ENCODE results near the gene WFIKKN1. TPM values are rescaled to one million over a fixed set of nuclear protein-coding genes. Genes with fewer than 3 reads are reported as not detected.

WFIKKN1 gene
- total and polyA plus RNA-seq, 2 of the 13 experiments (the other 11 are each of a cell fraction or from before 2014, with no cell fraction given), result 1.7 to 4.9 TPM

DNA sequence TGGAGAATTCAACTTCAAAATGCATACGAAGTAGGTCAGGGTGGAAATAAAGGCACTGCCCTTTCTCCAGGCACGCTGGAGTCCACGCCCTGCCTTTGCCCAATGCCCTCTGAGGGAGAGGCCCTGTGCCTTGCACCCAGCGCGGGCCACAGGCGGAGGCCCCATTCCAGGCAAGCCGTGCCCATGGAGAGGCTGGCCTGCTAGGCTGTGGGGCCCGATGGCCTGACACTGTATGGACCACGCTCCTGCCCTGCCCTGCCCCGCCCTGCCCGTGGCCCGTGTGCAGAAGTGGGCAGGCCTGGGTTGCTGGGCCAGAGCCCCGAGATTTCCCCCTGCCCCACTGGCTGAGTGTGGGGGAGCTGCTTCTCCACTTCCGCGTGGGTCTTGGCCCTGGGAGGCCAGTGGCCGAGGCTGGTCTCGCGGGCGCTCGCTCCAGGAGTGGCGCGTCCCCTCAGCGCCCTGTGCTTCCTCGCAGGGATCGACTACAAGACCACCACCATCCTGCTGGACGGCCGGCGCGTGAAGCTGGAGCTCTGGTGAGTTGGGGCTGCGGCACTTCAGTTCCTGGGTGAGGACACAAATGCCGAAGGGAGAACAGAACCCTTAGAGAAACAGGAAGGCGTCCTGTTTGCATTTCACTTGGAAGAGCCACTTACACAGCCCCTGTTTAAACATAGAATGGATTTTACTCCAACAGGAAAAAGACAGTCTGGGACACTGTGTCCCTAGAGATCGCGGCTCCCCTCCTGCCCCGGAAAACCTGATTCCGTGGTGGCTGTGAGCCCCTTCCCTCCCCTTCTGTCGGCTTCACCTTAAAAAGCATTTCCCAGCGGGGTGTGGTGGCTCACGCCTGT lies 13.8 kb upstream of the WFIKKN1 start:
- Histone ChIP-seq H4K20me1 (ENCODE audit: insufficient read depth, low read length) (no peaks in the 10 kb centered on the region), H3K27me3 (ENCODE audit: control insufficient read depth in 1 of 2, insufficient read depth in 2 of 2, low read length in 2 of 2) (no peaks in the 10 kb centered on the region), H3K9me3 (ENCODE audit: low read length) (no peaks in the 10 kb centered on the region), H3K4me1 (ENCODE audit: insufficient read depth, low read length) (peaks cover 9% of the 10 kb centered on the region), H3K4me3 (replicated peaks in 1 of 3; ENCODE audit: insufficient read depth in 1 of 3, low read depth in 2 of 3, low read length in 3 of 3) (no peak overlapping the region), H3K36me3 (replicated peaks in 1 of 2; ENCODE audit: control insufficient read depth in 1 of 2, insufficient read depth in 2 of 2, low read length in 2 of 2) (peaks cover 1 to 9% of the 10 kb centered on the region in 2 experiments; a peak in 1 of 5 replicates), H3K4me2 (ENCODE audit: low read depth, low read length) (no peak overlapping the region), H3K9ac (ENCODE audit: insufficient read depth, low read depth, low read length) (no peak overlapping the region), H3K27ac (ENCODE audit: extremely low read length, insufficient read depth, low read length) (no peak overlapping the region), H3K79me2 (ENCODE audit: insufficient read depth, low read length) (no peaks in the 10 kb centered on the region), H2AFZ (ENCODE audit: low read length) (no peak overlapping the region)
- DNase-seq (ENCODE audit: low spot score), result no peak
- in situ Hi-C loops (cut with HindIII; ENCODE audit: extremely low pct_ligation_motif_present, low pct_unique_long_range_greater_than_20kb), result no loop called here
- ATAC-seq, result peak; percentile 35; the same call in 1 of the 3 replicates
- FAIRE-seq, result no peak
- ChIA-PET CTCF (ENCODE audit: low intra/inter-chr PET ratio, low total read pairs) (no interaction called here), POLR2A (no interaction called here)
- no TSS peak for BruUV-seq (replicated peaks)
- TF ChIP-seq, protein P1, sequence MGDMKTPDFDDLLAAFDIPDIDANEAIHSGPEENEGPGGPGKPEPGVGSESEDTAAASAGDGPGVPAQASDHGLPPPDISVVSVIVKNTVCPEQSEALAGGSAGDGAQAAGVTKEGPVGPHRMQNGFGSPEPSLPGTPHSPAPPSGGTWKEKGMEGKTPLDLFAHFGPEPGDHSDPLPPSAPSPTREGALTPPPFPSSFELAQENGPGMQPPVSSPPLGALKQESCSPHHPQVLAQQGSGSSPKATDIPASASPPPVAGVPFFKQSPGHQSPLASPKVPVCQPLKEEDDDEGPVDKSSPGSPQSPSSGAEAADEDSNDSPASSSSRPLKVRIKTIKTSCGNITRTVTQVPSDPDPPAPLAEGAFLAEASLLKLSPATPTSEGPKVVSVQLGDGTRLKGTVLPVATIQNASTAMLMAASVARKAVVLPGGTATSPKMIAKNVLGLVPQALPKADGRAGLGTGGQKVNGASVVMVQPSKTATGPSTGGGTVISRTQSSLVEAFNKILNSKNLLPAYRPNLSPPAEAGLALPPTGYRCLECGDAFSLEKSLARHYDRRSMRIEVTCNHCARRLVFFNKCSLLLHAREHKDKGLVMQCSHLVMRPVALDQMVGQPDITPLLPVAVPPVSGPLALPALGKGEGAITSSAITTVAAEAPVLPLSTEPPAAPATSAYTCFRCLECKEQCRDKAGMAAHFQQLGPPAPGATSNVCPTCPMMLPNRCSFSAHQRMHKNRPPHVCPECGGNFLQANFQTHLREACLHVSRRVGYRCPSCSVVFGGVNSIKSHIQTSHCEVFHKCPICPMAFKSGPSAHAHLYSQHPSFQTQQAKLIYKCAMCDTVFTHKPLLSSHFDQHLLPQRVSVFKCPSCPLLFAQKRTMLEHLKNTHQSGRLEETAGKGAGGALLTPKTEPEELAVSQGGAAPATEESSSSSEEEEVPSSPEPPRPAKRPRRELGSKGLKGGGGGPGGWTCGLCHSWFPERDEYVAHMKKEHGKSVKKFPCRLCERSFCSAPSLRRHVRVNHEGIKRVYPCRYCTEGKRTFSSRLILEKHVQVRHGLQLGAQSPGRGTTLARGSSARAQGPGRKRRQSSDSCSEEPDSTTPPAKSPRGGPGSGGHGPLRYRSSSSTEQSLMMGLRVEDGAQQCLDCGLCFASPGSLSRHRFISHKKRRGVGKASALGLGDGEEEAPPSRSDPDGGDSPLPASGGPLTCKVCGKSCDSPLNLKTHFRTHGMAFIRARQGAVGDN (CRISPR knock-in tag; IDR thresholded peaks at IDR 0.05), result peak; percentile 20; the same call in 1 of the 2 replicates
- TF ChIP-seq RELA (CRISPR knock-in tag; IDR thresholded peaks at IDR 0.05) (no peak), ZBTB38 (CRISPR knock-in tag; IDR thresholded peaks at IDR 0.05) (peak; percentile 23; the same call in 1 of the 2 replicates), DDIT3 (CRISPR knock-in tag; IDR thresholded peaks at IDR 0.05) (no peak), ZFAT (CRISPR knock-in tag; conservative IDR thresholded peaks at IDR 0.05) (no peak)
- 84% methylated on average over 26 of the region's 39 CpGs for WGBS (ENCODE audit: low lambda C conversion rate)
- intact Hi-C loops (cut with micrococcal nuclease; ENCODE audit: unreplicated experiment), result no loop called here
